Uterus (tissue), 4 donors: ENCODE measurements around the gene KLRF1. TPM values are rescaled to one million over a fixed set of nuclear protein-coding genes. Genes with fewer than 3 reads are reported as not detected.

ENCODE experiments used
- DNase-seq, 2 donors: peaks; one replicate each; pipeline ENCODE4 v3.0.0-alpha.2; 2019 to 2020
- H3K27ac ChIP-seq, 2 donors: fragments of 200-600 bp; sonication (generic); 1 replicate in 1 of 2; 2 replicates in 1 of 2; pipeline ENCODE4 v1.5.1; 2016 to 2018
- H3K27me3 ChIP-seq, 2 donors: fragments of 200-600 bp; sonication (generic); one replicate each; pipeline ENCODE4 v1.5.1; 2018 to 2019; ENCODE audit warnings: control low read depth in 1 of 2
- H3K36me3 ChIP-seq, 2 donors: fragments of 200-600 bp; sonication (generic); one replicate each; pipeline ENCODE4 v1.5.1; 2019; ENCODE audit warnings: control low read depth in 1 of 2
- H3K4me1 ChIP-seq, 2 donors: fragments of 200-600 bp; sonication (generic); one replicate each; pipeline ENCODE4 v1.5.1; 2018 to 2019; ENCODE audit warnings: control low read depth in 1 of 2
- H3K4me3 ChIP-seq, 2 donors: fragments of 200-600 bp; sonication (generic); 1 replicate in 1 of 2; 2 replicates in 1 of 2; pipeline ENCODE4 v1.5.1; 2018 to 2019; ENCODE audit warnings: mild to moderate bottlenecking in 1 of 2
- H3K9me3 ChIP-seq, 2 donors: fragments of 200-600 bp; sonication (generic); one replicate each; pipeline ENCODE4 v1.5.1; 2019; ENCODE audit warnings: control low read depth in 1 of 2
- POLR2A ChIP-seq, 2 donors: fragments of 450-650 bp; IDR thresholded peaks; one replicate each; pipeline ENCODE4 v1.6.1; 2016; ENCODE audit warnings: antibody characterized with exemption in 2 of 2, mild to moderate bottlenecking in 1 of 2, moderate library complexity in 1 of 2
- intact Hi-C: fragments of 100-400 bp; cut with DNase I; formaldehyde crosslinking; loops from one replicate; pipeline ENCODE4 v1.15.1; 2023; ENCODE audit warnings: low total_unique reads
- total RNA-seq, 4 donors: library from RNA; depleted of rRNA in 3 of 4; stranded (reverse); fragments of >200 nt in 3 of 4; gene quantifications; one replicate each; pipeline versions ENCODE4 v1.1.0 to v1.2.4, GENCODE V29; 2014 to 2023
- TF ChIP-seq, protein P1 (sequence below), 4 experiments: fragments of 200-600 bp in 2 of 4; fragments of 450-650 bp in 2 of 4; sonication (generic) in 2 of 4; IDR thresholded peaks; one replicate each; pipeline ENCODE4 v1.5.1; 2016 to 2019; ENCODE audit warnings: antibody characterized with exemption in 4 of 4, mild to moderate bottlenecking in 2 of 4, moderate library complexity in 1 of 4
- donor health status: DM: yes; HTN: yes; CAD: no.

Gene KLRF1
- total RNA-seq, 4 donors from 2014 or later = 0.35 to 1.5 TPM; not detected in 2

DNA sequence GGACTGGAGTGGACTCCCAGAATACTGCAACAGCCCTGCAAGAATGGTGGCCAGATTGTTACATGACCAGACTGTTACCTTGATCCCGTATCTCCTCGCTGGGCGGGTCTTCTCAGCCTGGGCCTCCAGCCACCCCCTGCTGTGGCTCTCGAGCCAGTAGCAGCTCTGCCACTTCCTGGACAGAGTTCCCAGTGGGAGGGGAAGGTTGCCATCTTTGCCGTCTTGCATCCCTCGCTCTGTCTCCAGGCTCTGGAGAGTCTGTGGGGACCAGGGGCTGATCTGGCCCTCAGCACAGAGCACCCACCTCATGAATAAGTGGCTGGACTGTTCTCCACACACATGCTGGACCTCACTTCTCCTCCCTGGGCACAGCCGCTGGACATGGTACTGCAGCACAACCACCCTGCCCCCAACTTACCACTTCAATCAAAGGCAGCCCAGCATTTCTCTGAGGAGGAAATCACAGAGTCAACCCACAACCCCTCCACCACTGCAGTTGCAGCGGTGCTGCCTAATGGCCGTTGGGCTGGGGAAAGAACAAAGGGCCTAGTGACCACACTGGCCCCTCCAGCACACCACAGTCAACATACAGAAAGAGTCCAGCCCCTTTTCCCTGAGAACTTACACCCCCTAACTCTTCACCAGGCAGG is 6.9 kb upstream of the KLRF1 start:
- Histone ChIP-seq H3K27me3 (no peaks in the 10 kb centered on the region), H3K9me3 (no peaks in the 10 kb centered on the region), H3K36me3 (no peaks in the 10 kb centered on the region), H3K4me3 (no peak overlapping the region), H3K27ac (no peak overlapping the region), H3K4me1 (no peaks in the 10 kb centered on the region)
- intact Hi-C loops = no loop called here
- no peak for DNase-seq
- no peak for TF ChIP-seq POLR2A (IDR thresholded peaks at IDR 0.05)
- TF ChIP-seq, protein P1, sequence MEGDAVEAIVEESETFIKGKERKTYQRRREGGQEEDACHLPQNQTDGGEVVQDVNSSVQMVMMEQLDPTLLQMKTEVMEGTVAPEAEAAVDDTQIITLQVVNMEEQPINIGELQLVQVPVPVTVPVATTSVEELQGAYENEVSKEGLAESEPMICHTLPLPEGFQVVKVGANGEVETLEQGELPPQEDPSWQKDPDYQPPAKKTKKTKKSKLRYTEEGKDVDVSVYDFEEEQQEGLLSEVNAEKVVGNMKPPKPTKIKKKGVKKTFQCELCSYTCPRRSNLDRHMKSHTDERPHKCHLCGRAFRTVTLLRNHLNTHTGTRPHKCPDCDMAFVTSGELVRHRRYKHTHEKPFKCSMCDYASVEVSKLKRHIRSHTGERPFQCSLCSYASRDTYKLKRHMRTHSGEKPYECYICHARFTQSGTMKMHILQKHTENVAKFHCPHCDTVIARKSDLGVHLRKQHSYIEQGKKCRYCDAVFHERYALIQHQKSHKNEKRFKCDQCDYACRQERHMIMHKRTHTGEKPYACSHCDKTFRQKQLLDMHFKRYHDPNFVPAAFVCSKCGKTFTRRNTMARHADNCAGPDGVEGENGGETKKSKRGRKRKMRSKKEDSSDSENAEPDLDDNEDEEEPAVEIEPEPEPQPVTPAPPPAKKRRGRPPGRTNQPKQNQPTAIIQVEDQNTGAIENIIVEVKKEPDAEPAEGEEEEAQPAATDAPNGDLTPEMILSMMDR (IDR thresholded peaks at IDR 0.05) = no peak

DNA sequence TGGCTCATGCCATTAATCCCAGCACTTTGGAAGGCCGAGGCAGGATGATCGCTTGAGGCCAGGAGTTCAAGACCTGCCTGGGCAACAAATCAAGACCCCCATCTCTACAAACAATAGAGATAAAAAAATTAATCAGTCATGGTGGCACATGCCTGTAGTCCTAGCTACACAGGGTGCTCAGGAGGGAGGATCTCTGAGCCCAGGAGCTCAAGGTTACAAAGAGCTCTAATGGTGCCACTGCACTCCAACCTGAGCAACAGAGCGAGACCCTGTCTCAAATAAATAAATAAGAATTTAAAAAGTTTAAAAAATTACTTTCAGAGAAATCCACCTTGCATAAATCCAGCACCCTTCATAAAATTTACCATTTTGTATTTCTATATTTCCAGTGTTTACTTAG is 2.2 kb downstream of the KLRF1 start:
- no peaks in the 10 kb centered on the region for H3K36me3 ChIP-seq
- no peaks in the 10 kb centered on the region for H3K9me3 ChIP-seq
- H3K27me3 ChIP-seq = no peaks in the 10 kb centered on the region
- intact Hi-C loops = no loop called here
- no peak overlapping the region for H3K4me3 ChIP-seq
- TF ChIP-seq, protein P1 (IDR thresholded peaks at IDR 0.05) = no peak
- TF ChIP-seq POLR2A (IDR thresholded peaks at IDR 0.05) = no peak
- DNase-seq = no peak
- no peak overlapping the region for H3K27ac ChIP-seq
- H3K4me1 ChIP-seq = no peaks in the 10 kb centered on the region

DNA sequence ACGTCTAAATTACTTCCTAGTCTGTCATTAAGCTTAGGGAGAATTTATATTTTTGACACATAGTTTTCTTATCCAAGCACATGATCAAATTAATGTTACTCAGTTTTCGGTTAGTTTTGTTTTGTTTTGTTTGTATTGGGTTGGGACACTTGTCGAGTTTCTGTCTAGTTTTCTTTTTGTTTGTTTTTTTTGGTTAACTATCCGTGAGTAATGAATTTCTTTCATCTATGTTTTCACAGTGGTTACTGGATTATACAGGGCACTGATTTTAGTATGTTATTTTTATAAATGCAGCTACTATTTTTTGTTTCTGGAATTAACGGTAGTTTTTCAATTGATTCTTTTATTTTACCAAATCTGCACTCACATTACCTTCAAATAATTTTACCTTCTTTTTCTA is 2.7 kb downstream of the KLRF1 start:
- Histone ChIP-seq H3K4me3 (no peak overlapping the region), H3K27ac (no peak overlapping the region), H3K27me3 (no peaks in the 10 kb centered on the region), H3K36me3 (no peaks in the 10 kb centered on the region), H3K4me1 (no peaks in the 10 kb centered on the region), H3K9me3 (no peaks in the 10 kb centered on the region)
- no peak for DNase-seq
- intact Hi-C loops = no loop called here
- TF ChIP-seq, protein P1 (IDR thresholded peaks at IDR 0.05) = no peak
- no peak for TF ChIP-seq POLR2A (IDR thresholded peaks at IDR 0.05)

DNA sequence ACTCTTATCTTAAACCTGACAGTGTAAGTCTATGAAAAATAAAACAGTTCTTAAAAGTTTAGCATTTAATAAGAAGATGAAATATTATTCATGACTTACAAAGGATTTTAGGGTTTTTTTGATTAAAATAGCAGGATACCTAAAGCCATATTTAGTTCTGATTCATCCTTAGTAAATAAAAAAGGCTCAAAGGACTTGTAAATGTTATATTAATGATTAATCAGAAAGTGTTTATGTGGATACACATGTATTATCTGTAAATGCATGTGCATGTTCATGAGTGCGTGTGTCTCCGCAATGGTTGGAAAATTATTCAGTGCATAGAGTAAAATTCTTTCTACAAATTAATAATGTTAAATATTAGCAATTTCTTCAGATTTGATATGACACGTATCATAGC is 4.4 kb downstream of the KLRF1 start:
- no peak for TF ChIP-seq POLR2A (IDR thresholded peaks at IDR 0.05)
- TF ChIP-seq, protein P1 (IDR thresholded peaks at IDR 0.05) = no peak
- intact Hi-C loops = no loop called here
- Histone ChIP-seq H3K36me3 (no peaks in the 10 kb centered on the region), H3K27ac (no peak overlapping the region), H3K27me3 (no peaks in the 10 kb centered on the region), H3K9me3 (no peaks in the 10 kb centered on the region), H3K4me1 (no peaks in the 10 kb centered on the region), H3K4me3 (no peak overlapping the region)
- no peak for DNase-seq

DNA sequence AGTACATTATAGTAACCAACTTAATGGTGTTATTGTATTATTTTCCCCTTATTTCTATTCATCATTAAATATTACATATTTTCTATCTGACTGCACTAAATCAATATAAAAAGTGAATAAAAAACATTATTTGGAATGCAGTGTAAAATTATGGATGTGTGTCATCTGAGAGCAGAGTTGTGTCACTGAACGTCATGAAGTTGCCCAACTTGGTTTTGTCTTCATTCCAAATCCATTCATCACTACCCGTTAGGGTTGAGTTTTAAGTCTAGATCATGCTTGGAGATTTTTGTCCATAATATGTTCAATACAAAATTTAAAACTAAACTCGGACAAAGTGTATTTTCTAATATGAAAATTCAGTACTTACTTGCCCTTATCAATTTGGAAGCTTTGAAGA is 16.1 kb downstream of the KLRF1 start:
- TF ChIP-seq POLR2A (IDR thresholded peaks at IDR 0.05) = no peak
- Histone ChIP-seq H3K9me3 (no peaks in the 10 kb centered on the region), H3K4me1 (no peaks in the 10 kb centered on the region), H3K27ac (no peak overlapping the region), H3K36me3 (no peaks in the 10 kb centered on the region), H3K27me3 (no peaks in the 10 kb centered on the region), H3K4me3 (no peak overlapping the region)
- DNase-seq = no peak
- intact Hi-C loops = no loop called here

DNA sequence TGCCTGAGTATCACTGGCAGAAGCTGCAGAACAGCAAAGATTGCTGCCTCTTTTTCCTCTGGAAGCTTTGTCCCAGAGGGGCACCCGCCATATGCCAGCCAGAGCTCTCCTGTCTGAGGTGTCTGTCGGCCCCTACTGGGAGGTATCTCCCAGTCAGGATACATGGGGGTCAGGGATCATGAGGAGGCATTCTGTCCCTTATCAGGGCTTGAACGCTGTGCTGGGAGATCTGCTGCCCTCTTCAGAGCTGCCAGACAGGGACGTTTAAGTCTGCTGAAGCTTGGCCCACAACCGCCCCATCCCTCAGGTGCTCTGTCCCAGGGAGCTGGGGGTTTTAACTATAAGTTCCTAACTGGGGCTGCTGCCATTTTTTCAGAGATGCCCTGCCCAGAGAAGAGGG is 21.6 kb downstream of the KLRF1 start:
- no peak overlapping the region for H3K27ac ChIP-seq
- H3K9me3 ChIP-seq = no peaks in the 10 kb centered on the region
- DNase-seq = no peak
- TF ChIP-seq, protein P1 (IDR thresholded peaks at IDR 0.05) = no peak
- TF ChIP-seq POLR2A (IDR thresholded peaks at IDR 0.05) = no peak
- H3K27me3 ChIP-seq = no peaks in the 10 kb centered on the region
- intact Hi-C loops = no loop called here
- no peaks in the 10 kb centered on the region for H3K36me3 ChIP-seq
- H3K4me1 ChIP-seq = no peaks in the 10 kb centered on the region
- H3K4me3 ChIP-seq = no peak overlapping the region
